T-helper 9 cell (primary cell): ENCODE measurements around the gene HLA-DPB1.

Experiments
- DNase-seq: peaks from one replicate; pipeline ENCODE4 v3.0.0-alpha.2; 2020

HLA-DPB1 gene

GRCh38 chr6:33105386-33105785 is 29.6 kb downstream of the HLA-DPB1 start:
- no peak for DNase-seq

- no peak for DNase-seq
Measured at GRCh38 chr6:33105916-33106871, 30.4 kb downstream of the HLA-DPB1 start.

- no peak for DNase-seq
Measured at GRCh38 chr6:33107641-33108040, 31.9 kb downstream of the HLA-DPB1 start.

GRCh38 chr6:33108307-33108706 is 32.5 kb downstream of the HLA-DPB1 start:
- DNase-seq = no peak

GRCh38 chr6:33112148-33112547 is 36.4 kb downstream of the HLA-DPB1 start:
- DNase-seq = no peak

GRCh38 chr6:33113755-33114154 is 38.0 kb downstream of the HLA-DPB1 start:
- no peak for DNase-seq

- DNase-seq = no peak
Measured at GRCh38 chr6:33114406-33114805, 38.6 kb downstream of the HLA-DPB1 start.

- no peak for DNase-seq
Measured at GRCh38 chr6:33116417-33116816, 40.6 kb downstream of the HLA-DPB1 start.

GRCh38 chr6:33116841-33117711 is 41.3 kb downstream of the HLA-DPB1 start:
- no peak for DNase-seq

- no peak for DNase-seq
Measured at GRCh38 chr6:33117811-33118277, 42.1 kb downstream of the HLA-DPB1 start.

GRCh38 chr6:33118525-33119123 is 42.8 kb downstream of the HLA-DPB1 start:
- DNase-seq = no peak

GRCh38 chr6:33120001-33120400 is 44.2 kb downstream of the HLA-DPB1 start:
- no peak for DNase-seq

- no peak for DNase-seq
Measured at GRCh38 chr6:33123181-33123580, 47.4 kb downstream of the HLA-DPB1 start.

- no peak for DNase-seq
Measured at GRCh38 chr6:33123732-33124524, 48.1 kb downstream of the HLA-DPB1 start.

GRCh38 chr6:33124525-33124901 is 48.7 kb downstream of the HLA-DPB1 start:
- no peak for DNase-seq

- no peak for DNase-seq
Measured at GRCh38 chr6:33124947-33125346, 49.2 kb downstream of the HLA-DPB1 start.

GRCh38 chr6:33126101-33126714 is 50.4 kb downstream of the HLA-DPB1 start:
- DNase-seq = peak; percentile 65

GRCh38 chr6:33128318-33128717 is 52.5 kb downstream of the HLA-DPB1 start:
- DNase-seq = no peak

GRCh38 chr6:33132081-33132524 is 56.3 kb downstream of the HLA-DPB1 start:
- DNase-seq = no peak

- DNase-seq = no peak
Measured at GRCh38 chr6:33136310-33136900, 60.6 kb downstream of the HLA-DPB1 start.
